Lower lobe of right lung (tissue), 2 donors: Measurements from ENCODE around the gene CDKAL1. TPM values are rescaled to one million over a fixed set of nuclear protein-coding genes. Genes with fewer than 3 reads are reported as not detected.

ENCODE experiments used
- ATAC-seq, 2 donors: fragments of 200-7000 bp; cut with Tn5 transposase; one replicate each; pipeline ENCODE4 v1.9.1; 2020 to 2022; ENCODE audit warnings: mild to moderate bottlenecking in 2 of 2, moderate library complexity in 2 of 2
- DNase-seq: peaks from one replicate; pipeline ENCODE4 v3.0.0-alpha.2; 2020
- H3K27ac ChIP-seq: fragments of 200-600 bp; one replicate; pipeline ENCODE4 v1.8.0; 2022
- H3K27me3 ChIP-seq: fragments of 200-600 bp; one replicate; pipeline ENCODE4 v1.8.0; 2022; ENCODE audit warnings: low read depth
- H3K36me3 ChIP-seq: fragments of 200-600 bp; one replicate; pipeline ENCODE4 v1.8.0; 2022; ENCODE audit warnings: mild to moderate bottlenecking
- H3K4me1 ChIP-seq: fragments of 200-600 bp; one replicate; pipeline ENCODE4 v1.8.0; 2022
- H3K4me3 ChIP-seq: fragments of 200-600 bp; one replicate; pipeline ENCODE4 v1.8.0; 2022; ENCODE audit warnings: mild to moderate bottlenecking
- H3K9me3 ChIP-seq: fragments of 200-600 bp; one replicate; pipeline ENCODE4 v1.8.0; 2022
- intact Hi-C: fragments of 100-400 bp; cut with DNase I; formaldehyde crosslinking; loops from one replicate; pipeline ENCODE4 v1.11.0; 2022
- total RNA-seq: library from RNA; stranded (reverse); fragmentation: NEBNext Ultra II Directional; extraction: Animal tissue kit (Norgen Biotek cat#: 25700); gene quantifications from one replicate; pipeline ENCODE4 v1.2.1, GENCODE V29; 2021
- TF ChIP-seq, protein P1 (sequence below): fragments of 200-600 bp; IDR thresholded peaks from one replicate; pipeline ENCODE4 v1.8.0; 2022; ENCODE audit warnings: antibody characterized with exemption, mild to moderate bottlenecking
- donor health status: DM: no; HTN: yes; CAD: no; lungs with severe emphysema.

The CDKAL1 gene
- total RNA-seq, 1 donor from 2014 or later = 16.0 TPM

DNA sequence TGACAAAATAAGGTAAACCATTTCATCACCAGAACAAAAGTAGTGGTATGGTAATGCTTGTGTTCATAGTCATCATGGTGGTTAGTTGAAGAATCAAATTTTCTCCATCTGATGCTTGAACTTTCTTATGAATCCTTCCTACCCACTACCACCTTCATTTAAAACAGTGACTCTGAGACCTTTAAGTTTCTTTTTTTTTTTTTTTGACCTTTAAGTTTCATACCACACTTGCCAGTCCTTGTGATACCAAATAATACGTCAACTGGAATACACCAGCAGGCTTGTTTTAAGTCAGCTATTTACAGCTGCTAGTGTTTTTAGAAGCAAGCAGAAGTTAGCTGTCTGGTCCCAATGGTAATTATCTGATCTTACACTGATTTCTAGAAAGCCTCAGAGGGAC, 645.9 kb downstream of the CDKAL1 start:
- TF ChIP-seq, protein P1, sequence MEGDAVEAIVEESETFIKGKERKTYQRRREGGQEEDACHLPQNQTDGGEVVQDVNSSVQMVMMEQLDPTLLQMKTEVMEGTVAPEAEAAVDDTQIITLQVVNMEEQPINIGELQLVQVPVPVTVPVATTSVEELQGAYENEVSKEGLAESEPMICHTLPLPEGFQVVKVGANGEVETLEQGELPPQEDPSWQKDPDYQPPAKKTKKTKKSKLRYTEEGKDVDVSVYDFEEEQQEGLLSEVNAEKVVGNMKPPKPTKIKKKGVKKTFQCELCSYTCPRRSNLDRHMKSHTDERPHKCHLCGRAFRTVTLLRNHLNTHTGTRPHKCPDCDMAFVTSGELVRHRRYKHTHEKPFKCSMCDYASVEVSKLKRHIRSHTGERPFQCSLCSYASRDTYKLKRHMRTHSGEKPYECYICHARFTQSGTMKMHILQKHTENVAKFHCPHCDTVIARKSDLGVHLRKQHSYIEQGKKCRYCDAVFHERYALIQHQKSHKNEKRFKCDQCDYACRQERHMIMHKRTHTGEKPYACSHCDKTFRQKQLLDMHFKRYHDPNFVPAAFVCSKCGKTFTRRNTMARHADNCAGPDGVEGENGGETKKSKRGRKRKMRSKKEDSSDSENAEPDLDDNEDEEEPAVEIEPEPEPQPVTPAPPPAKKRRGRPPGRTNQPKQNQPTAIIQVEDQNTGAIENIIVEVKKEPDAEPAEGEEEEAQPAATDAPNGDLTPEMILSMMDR = no peak
- ATAC-seq (no peak), DNase-seq (no peak)
- Histone ChIP-seq H3K4me1 (no peaks in the 10 kb centered on the region), H3K9me3 (no peaks in the 10 kb centered on the region), H3K27me3 (no peaks in the 10 kb centered on the region), H3K36me3 (no peaks in the 10 kb centered on the region), H3K4me3 (no peak overlapping the region), H3K27ac (no peak overlapping the region)
- intact Hi-C loops = no loop called here

DNA sequence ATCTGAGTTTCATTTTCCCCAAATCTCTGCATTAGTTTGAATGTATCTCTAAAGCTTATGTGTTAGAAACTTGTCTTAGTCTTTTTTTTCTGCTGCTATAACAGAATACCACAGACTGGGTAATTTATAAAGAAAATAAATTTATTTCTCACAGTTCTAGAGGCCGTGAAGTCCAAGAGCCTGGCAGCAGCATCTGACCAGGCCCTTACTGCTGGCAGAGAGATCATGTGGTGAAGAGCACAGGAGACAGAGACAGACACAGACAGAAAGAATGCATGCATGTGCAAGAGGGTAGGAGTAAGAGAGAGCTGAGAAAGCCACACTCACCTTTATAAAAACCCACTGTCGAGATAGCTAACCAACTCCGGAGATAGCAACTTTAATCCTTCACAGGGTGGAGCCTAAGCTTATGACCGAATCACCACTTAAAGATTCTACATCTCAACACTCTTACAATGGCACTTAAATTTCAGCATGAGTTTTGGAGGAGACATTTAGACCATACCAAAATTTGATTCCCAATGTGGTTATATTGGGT, 646.6 kb downstream of the CDKAL1 start:
- ATAC-seq (no peak), DNase-seq (no peak)
- no peaks in the 10 kb centered on the region for H3K9me3 ChIP-seq
- no peaks in the 10 kb centered on the region for H3K36me3 ChIP-seq
- H3K4me1 ChIP-seq = no peaks in the 10 kb centered on the region
- TF ChIP-seq, protein P1 = no peak
- no peak overlapping the region for H3K27ac ChIP-seq
- no peaks in the 10 kb centered on the region for H3K27me3 ChIP-seq
- no peak overlapping the region for H3K4me3 ChIP-seq
- intact Hi-C loops = no loop called here

DNA sequence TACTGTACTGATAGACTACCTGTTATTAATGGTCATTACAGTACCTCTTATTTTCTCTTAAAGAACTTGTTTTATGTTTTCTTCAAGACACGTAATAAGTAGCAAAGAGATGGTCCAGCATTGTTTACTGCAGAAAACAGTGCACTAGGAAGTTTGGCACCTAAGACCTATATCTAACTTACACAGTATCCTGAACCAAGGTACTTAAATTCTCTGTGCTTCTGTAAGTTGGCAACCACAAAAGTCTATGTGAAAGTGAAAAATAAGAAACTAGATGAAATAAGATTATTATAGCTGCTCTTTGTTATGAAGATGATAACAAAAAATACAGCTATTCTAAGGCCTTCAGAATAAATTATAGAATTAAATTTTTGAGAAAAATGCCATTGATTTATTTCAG, 647.6 kb downstream of the CDKAL1 start:
- no peak for ATAC-seq
- TF ChIP-seq, protein P1 = no peak
- Histone ChIP-seq H3K27ac (no peak overlapping the region), H3K27me3 (no peaks in the 10 kb centered on the region), H3K4me1 (no peaks in the 10 kb centered on the region), H3K4me3 (no peak overlapping the region), H3K9me3 (no peaks in the 10 kb centered on the region), H3K36me3 (no peaks in the 10 kb centered on the region)
- no peak for DNase-seq
- intact Hi-C loops = no loop called here

DNA sequence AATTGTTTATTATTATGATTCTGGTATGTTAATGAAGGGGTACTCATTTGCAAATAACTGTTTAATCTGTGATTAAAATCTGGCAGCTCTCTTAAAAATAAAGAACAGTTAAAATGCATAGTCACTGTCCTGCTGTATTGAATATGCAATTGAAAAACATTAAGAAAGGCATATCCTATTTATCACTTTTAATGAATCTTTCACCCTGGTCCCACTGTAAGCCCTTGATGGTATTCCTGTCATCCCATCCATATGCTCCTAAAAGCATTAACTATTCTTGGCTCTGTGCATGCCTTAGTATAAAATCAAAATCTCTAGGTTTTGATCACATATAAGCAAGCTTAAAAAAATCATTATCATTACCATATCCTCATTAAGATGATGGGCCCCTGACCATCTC, 648.3 kb downstream of the CDKAL1 start:
- no peaks in the 10 kb centered on the region for H3K27me3 ChIP-seq
- no peak for ATAC-seq
- no peaks in the 10 kb centered on the region for H3K9me3 ChIP-seq
- no peak overlapping the region for H3K4me3 ChIP-seq
- H3K27ac ChIP-seq = no peak overlapping the region
- intact Hi-C loops = no loop called here
- H3K4me1 ChIP-seq = no peaks in the 10 kb centered on the region
- no peak for DNase-seq
- TF ChIP-seq, protein P1 = no peak
- no peaks in the 10 kb centered on the region for H3K36me3 ChIP-seq

DNA sequence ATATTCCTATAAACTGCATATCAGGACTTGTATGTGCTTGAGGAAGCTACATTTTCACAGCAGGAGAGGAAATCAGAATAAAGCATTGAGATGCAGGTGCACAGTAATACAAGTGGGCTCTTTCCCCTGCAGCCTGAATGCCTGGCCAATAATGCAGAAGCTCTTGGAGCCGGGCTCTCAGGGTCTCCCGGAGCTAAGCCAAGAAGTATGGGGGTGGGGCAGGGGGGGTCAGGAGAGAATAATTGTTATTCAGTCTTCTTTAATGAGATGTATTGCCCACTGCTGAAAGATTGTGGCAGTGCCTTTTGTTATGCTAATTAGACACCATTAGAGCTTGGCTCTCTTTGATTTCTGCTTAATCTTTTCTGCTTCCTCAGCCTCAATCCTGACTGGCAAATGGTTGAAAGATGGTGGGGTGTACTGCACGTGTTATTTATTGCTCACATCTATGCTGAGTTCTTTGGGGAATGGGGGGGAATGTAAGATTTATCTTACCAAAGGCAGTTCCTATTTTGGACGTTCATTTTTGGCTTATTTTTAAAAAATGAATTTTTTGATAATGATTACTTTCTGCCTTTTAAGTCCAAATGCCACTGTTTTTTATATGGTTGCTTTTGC, 651.7 kb downstream of the CDKAL1 start:
- Histone ChIP-seq H3K4me3 (no peak overlapping the region), H3K9me3 (no peaks in the 10 kb centered on the region), H3K27ac (no peak overlapping the region), H3K4me1 (peaks cover 12% of the 10 kb centered on the region), H3K36me3 (no peaks in the 10 kb centered on the region), H3K27me3 (no peaks in the 10 kb centered on the region)
- intact Hi-C loops = no loop called here
- ATAC-seq (no peak), DNase-seq (no peak)
- TF ChIP-seq, protein P1 = no peak
